HEK293 (cell line): Measurements from ENCODE around the gene HPRT1.

ENCODE experiments used
- CTCF ChIP-seq: fragments of 450-650 bp; formaldehyde crosslinking; IDR thresholded peaks from 2 replicates; pipeline ENCODE4 v1.5.1; 2016; ENCODE audit warnings: missing biosample characterization, missing genetic modification characterization
- INSM2 ChIP-seq: fragments of 450-650 bp; formaldehyde crosslinking; IDR thresholded peaks from 2 replicates; pipeline ENCODE4 v1.5.1; 2016; ENCODE audit warnings: missing biosample characterization, missing genetic modification characterization
- KLF10 ChIP-seq: fragments of 450-650 bp; IDR thresholded peaks from 2 replicates; pipeline ENCODE4 v1.5.1; 2018; ENCODE audit warnings: missing biosample characterization, mild to moderate bottlenecking, missing genetic modification characterization
- SALL2 ChIP-seq: fragments of 450-650 bp; formaldehyde crosslinking; IDR thresholded peaks from 2 replicates; pipeline ENCODE4 v1.5.0; 2017; ENCODE audit warnings: missing biosample characterization, mild to moderate bottlenecking, missing genetic modification characterization, borderline replicate concordance
- SP7 ChIP-seq: fragments of 450-650 bp; formaldehyde crosslinking; IDR thresholded peaks from 2 replicates; pipeline ENCODE4 v1.5.1; 2016; ENCODE audit warnings: missing biosample characterization, missing genetic modification characterization
- TRIM28 ChIP-seq: IDR thresholded peaks from 2 replicates; pipeline ENCODE4 v1.6.1; 2011; ENCODE audit warnings: low read length, control low read depth, borderline replicate concordance
- ZBTB49 ChIP-seq: fragments of 450-650 bp; formaldehyde crosslinking; IDR thresholded peaks from 2 replicates; pipeline ENCODE4 v1.5.1; 2016; ENCODE audit warnings: missing biosample characterization, missing genetic modification characterization, low read depth
- ZNF274 ChIP-seq, 2 experiments: fragments of 200-500 bp in 1 of 2; fragments of 450-650 bp in 1 of 2; sonication (Bioruptor generic) in 1 of 2; formaldehyde crosslinking in 1 of 2; IDR thresholded peaks; 2 replicates each; pipeline versions ENCODE4 v1.5.1 to v1.6.1; 2014 to 2016; ENCODE audit warnings: borderline replicate concordance in 1 of 2, inconsistent platforms in 1 of 2, low read length in 1 of 2, missing biosample characterization in 1 of 2, missing genetic modification characterization in 1 of 2
- ZNF501 ChIP-seq: fragments of 450-650 bp; formaldehyde crosslinking; IDR thresholded peaks from 2 replicates; pipeline ENCODE4 v1.5.1; 2016; ENCODE audit warnings: missing biosample characterization, missing genetic modification characterization
- ZNF521 ChIP-seq: fragments of 450-650 bp; formaldehyde crosslinking; IDR thresholded peaks from 2 replicates; pipeline ENCODE4 v1.5.1; 2017; ENCODE audit warnings: missing biosample characterization, mild to moderate bottlenecking, missing genetic modification characterization
- ZNF529 ChIP-seq: fragments of 450-650 bp; formaldehyde crosslinking; IDR thresholded peaks from 2 replicates; pipeline ENCODE4 v1.5.1; 2017; ENCODE audit warnings: missing genetic modification characterization, missing biosample characterization; ENCODE audit not compliant: insufficient replicate concordance
- ZNF530 ChIP-seq: fragments of 450-650 bp; formaldehyde crosslinking; IDR thresholded peaks from 2 replicates; pipeline ENCODE4 v1.5.1; 2016; ENCODE audit warnings: low read depth, missing biosample characterization, missing genetic modification characterization
- ZNF701 ChIP-seq: fragments of 450-650 bp; formaldehyde crosslinking; IDR thresholded peaks from 2 replicates; pipeline ENCODE4 v1.5.1; 2016; ENCODE audit warnings: missing biosample characterization, missing genetic modification characterization

- TF ChIP-seq KLF10 (no peak), INSM2 (no peak), ZNF701 (tag by site-specific recombination) (no peak), CTCF (tag by site-specific recombination) (no peak), ZNF529 (tag by site-specific recombination) (no peak), SP7 (tag by site-specific recombination) (no peak), TRIM28 (no peak), ZBTB49 (no peak), ZNF521 (no peak), ZNF274 (IDR thresholded peaks at IDR 0.05; ENCODE audit: low read length) (no peak), ZNF274 (tag by site-specific recombination; IDR thresholded peaks at IDR 0.05; ENCODE audit: borderline replicate concordance) (no peak), SALL2 (tag by site-specific recombination) (no peak), ZNF501 (tag by site-specific recombination) (no peak), ZNF530 (tag by site-specific recombination) (no peak)
These were observed 52.6 kb downstream of the HPRT1 start for GRCh38 chrX:134512566-134512965.
